ENCODE measurements around the gene PXMP4.

GRCh38 chr20:33702861-33703260 is 17.2 kb downstream of the PXMP4 start:
- no peak for TF ChIP-seq CTCF (IDR thresholded peaks at IDR 0.05)
- TF ChIP-seq POLR2A (IDR thresholded peaks at IDR 0.05): no peak
- no peak for TF ChIP-seq POLR2AphosphoS5 (IDR thresholded peaks at IDR 0.05)
